Colonic mucosa (tissue), 4 donors: ENCODE measurements around the gene OCIAD1. TPM values are rescaled to one million over a fixed set of nuclear protein-coding genes. Genes with fewer than 3 reads are reported as not detected.
"Not testable (repeated sequence)": the region's sequence is repeated elsewhere in the genome, so short reads cannot be mapped to it uniquely, and the experiment has no call there.

Experiments
- DNase-seq: peaks from one replicate; pipeline ENCODE4 v3.0.0-alpha.2; 2020
- H3K27ac ChIP-seq: fragments of 200-600 bp; one replicate; pipeline ENCODE4 v1.8.0; 2021
- H3K27me3 ChIP-seq: fragments of 200-600 bp; one replicate; pipeline ENCODE4 v1.8.0; 2021
- H3K36me3 ChIP-seq: fragments of 200-600 bp; one replicate; pipeline ENCODE4 v1.8.0; 2021
- H3K4me1 ChIP-seq: fragments of 200-600 bp; one replicate; pipeline ENCODE4 v1.8.0; 2021; ENCODE audit warnings: mild to moderate bottlenecking
- H3K4me3 ChIP-seq: fragments of 200-600 bp; one replicate; pipeline ENCODE4 v1.8.0; 2021
- H3K9ac ChIP-seq, 2 donors: one replicate each; pipeline ENCODE4 v1.7.0; 2013; ENCODE audit warnings: control low read depth in 2 of 2, low read depth in 2 of 2, low read length in 2 of 2
- H3K9me3 ChIP-seq: fragments of 200-600 bp; one replicate; pipeline ENCODE4 v1.8.0; 2021
- CTCF ChIP-seq: fragments of 200-600 bp; IDR thresholded peaks from one replicate; pipeline ENCODE4 v1.8.0; 2022; ENCODE audit warnings: antibody characterized with exemption, mild to moderate bottlenecking
- intact Hi-C: fragments of 100-400 bp; cut with DNase I; formaldehyde crosslinking; loops from one replicate; pipeline ENCODE4 v1.14.1; 2022
- total RNA-seq, 2 donors: library from RNA; stranded (reverse); fragmentation: NEBNext Ultra II Directional in 1 of 2; extraction: Animal tissue kit (Norgen Biotek cat#: 25700) in 1 of 2; gene quantifications; one replicate each; pipeline ENCODE4 v1.2.1, GENCODE V29; 2021
- donor health status: healthy.
- donor health status: DM: no; HTN: no; CAD: no.
- donor health status: DM: no; HTN: no; CAD: no.

Gene OCIAD1
- total RNA-seq, 2 donors from 2014 or later: 120 to 131 TPM

- Histone ChIP-seq H3K4me1 (no peaks in the 10 kb centered on the region), H3K9ac (no peak overlapping the region), H3K27ac (no peak overlapping the region), H3K36me3 (no peaks in the 10 kb centered on the region), H3K4me3 (no peak overlapping the region), H3K27me3 (no peaks in the 10 kb centered on the region), H3K9me3 (no peaks in the 10 kb centered on the region)
- DNase-seq: no peak
- intact Hi-C loops: no loop called here
- no peak for TF ChIP-seq CTCF
Measured at GRCh38 chr4:48877827-48878535, 47.1 kb downstream of the OCIAD1 start.

GRCh38 chr4:48879561-48880442, 48.9 kb downstream of the OCIAD1 start:
- intact Hi-C loops: no loop called here
- no peak for DNase-seq
- Histone ChIP-seq H3K4me1 (no peaks in the 10 kb centered on the region), H3K27ac (no peak overlapping the region), H3K36me3 (no peaks in the 10 kb centered on the region), H3K4me3 (no peak overlapping the region), H3K27me3 (no peaks in the 10 kb centered on the region), H3K9me3 (no peaks in the 10 kb centered on the region), H3K9ac (no peak overlapping the region)
- no peak for TF ChIP-seq CTCF

- H3K4me1 ChIP-seq, H3K36me3 ChIP-seq, DNase-seq, H3K27me3 ChIP-seq, H3K9me3 ChIP-seq, H3K9ac ChIP-seq, H3K27ac ChIP-seq, H3K4me3 ChIP-seq, intact Hi-C loops: not testable (repeated sequence)
Measured at GRCh38 chr4:48881646-48882045, 50.8 kb downstream of the OCIAD1 start.

- H3K9ac ChIP-seq, intact Hi-C loops, H3K4me1 ChIP-seq, H3K27me3 ChIP-seq, H3K36me3 ChIP-seq, H3K27ac ChIP-seq, H3K4me3 ChIP-seq, DNase-seq, H3K9me3 ChIP-seq: not testable (repeated sequence)
Measured at GRCh38 chr4:48889750-48890149, 58.9 kb downstream of the OCIAD1 start.

- Histone ChIP-seq H3K9ac (no peak overlapping the region), H3K4me1 (no peaks in the 10 kb centered on the region), H3K36me3 (no peaks in the 10 kb centered on the region), H3K27me3 (no peaks in the 10 kb centered on the region), H3K4me3 (no peak overlapping the region), H3K27ac (no peak overlapping the region), H3K9me3 (no peaks in the 10 kb centered on the region)
- no peak for DNase-seq
- intact Hi-C loops: no loop called here
- TF ChIP-seq CTCF: no peak
Measured at GRCh38 chr4:48891028-48891619, 60.2 kb downstream of the OCIAD1 start.

- intact Hi-C loops: no loop called here
- no peak for DNase-seq
- H3K36me3 ChIP-seq: no peaks in the 10 kb centered on the region
- no peaks in the 10 kb centered on the region for H3K9me3 ChIP-seq
- TF ChIP-seq CTCF: no peak
- H3K27me3 ChIP-seq: no peaks in the 10 kb centered on the region
- no peak overlapping the region for H3K9ac ChIP-seq
- no peak overlapping the region for H3K4me3 ChIP-seq
- no peak overlapping the region for H3K27ac ChIP-seq
- no peaks in the 10 kb centered on the region for H3K4me1 ChIP-seq
Measured at GRCh38 chr4:48896845-48897244, 66.0 kb downstream of the OCIAD1 start.
